Measurements from ENCODE around the gene TRIP12. TPM values are rescaled to one million over a fixed set of nuclear protein-coding genes. Genes with fewer than 3 reads are reported as not detected.

TRIP12 gene
- total and polyA plus RNA-seq, 2 donors (not counting 3 experiments of a cell fraction or from before 2014, with no cell fraction given) = 53.8 to 278 TPM

- H2AFZ ChIP-seq (ENCODE audit: low read depth, low read length) = no peak overlapping the region
- dilution Hi-C loops (cut with MboI; ENCODE audit: extremely low pct_ligation_motif_present, low sequenced_read_pairs) = no loop called here
- no peaks in the 10 kb centered on the region for H3K9me1 ChIP-seq (replicated peaks; ENCODE audit: control insufficient read depth, extremely low read depth, insufficient read depth, low read length)
- no peak overlapping the region for H3K27ac ChIP-seq (ENCODE audit: insufficient read depth, low read depth, low read length)
- H3K9me3 ChIP-seq (replicated peaks; ENCODE audit: control insufficient read depth, insufficient read depth, low read length) = no peaks in the 10 kb centered on the region
- H3K9ac ChIP-seq (replicated peaks; ENCODE audit: extremely low read depth, insufficient read depth, low read length) = no peak overlapping the region
- H3K79me2 ChIP-seq (ENCODE audit: control insufficient read depth, insufficient read depth, low read length) = peaks cover 4% of the 10 kb centered on the region
- H3K36me3 ChIP-seq (ENCODE audit: control insufficient read depth in 2 of 2, extremely low read depth in 1 of 2, insufficient read depth in 2 of 2, low read length in 2 of 2) = peaks cover 15 to 45% of the 10 kb centered on the region in 2 experiments
- POLR2A ChIA-PET = no interaction called here
- DNase-seq (ENCODE audit: low read depth, low spot score) (no peak), FAIRE-seq (no peak)
- TF ChIP-seq MYC (IDR thresholded peaks at IDR 0.05; ENCODE audit: low read depth, low read length) (no peak), CTCF (IDR thresholded peaks at IDR 0.05; ENCODE audit: extremely low read depth in 1 of 2, insufficient read depth in 1 of 2, low read depth in 1 of 2, low read length in 2 of 2) (no peak), MAX (IDR thresholded peaks at IDR 0.05; ENCODE audit: insufficient read depth, insufficient read length) (no peak), JUN (IDR thresholded peaks at IDR 0.05; ENCODE audit: borderline replicate concordance, insufficient read depth, insufficient read length, low read depth) (no peak), FOS (IDR thresholded peaks at IDR 0.05; ENCODE audit: borderline replicate concordance, insufficient read depth, low read length) (no peak)
- no peaks in the 10 kb centered on the region for H3K4me1 ChIP-seq (ENCODE audit: control insufficient read depth, extremely low read depth, insufficient read depth, low read length)
- H4K20me1 ChIP-seq (replicated peaks; ENCODE audit: control insufficient read depth, extremely low read depth, insufficient read depth, low read length) = peaks cover 5% of the 10 kb centered on the region
- intact Hi-C loops (cut with micrococcal nuclease) = loop anchor here (10.0 kb wide), 1 partner anchor 816 kb away; no protein-coding TSS in a partner anchor
- no TSS peak for BruUV-seq (replicated peaks)
- no peak overlapping the region for H3K4me3 ChIP-seq (replicated peaks in 1 of 3; ENCODE audit: insufficient read depth in 1 of 3, low read depth in 1 of 3, low read length in 3 of 3)
- H3K27me3 ChIP-seq (ENCODE audit: control insufficient read depth in 2 of 2, insufficient read depth in 2 of 2, low read length in 2 of 2) = no peaks in the 10 kb centered on the region
- CTCF ChIA-PET = no interaction called here
- H3K4me2 ChIP-seq (ENCODE audit: insufficient read depth, low read length) = no peak overlapping the region
Measured at GRCh38 chr2:229798446-229799155, 123.2 kb downstream of the TRIP12 start.
